ENCODE measurements around the gene CEP120. TPM values are rescaled to one million over a fixed set of nuclear protein-coding genes. Genes with fewer than 3 reads are reported as not detected.
"Not testable (repeated sequence)": the region's sequence is repeated elsewhere in the genome, so short reads cannot be mapped to it uniquely, and the experiment has no call there.

Gene CEP120
- total RNA-seq, 2 donors from 2014 or later, result 35.8 to 41.0 TPM

DNA sequence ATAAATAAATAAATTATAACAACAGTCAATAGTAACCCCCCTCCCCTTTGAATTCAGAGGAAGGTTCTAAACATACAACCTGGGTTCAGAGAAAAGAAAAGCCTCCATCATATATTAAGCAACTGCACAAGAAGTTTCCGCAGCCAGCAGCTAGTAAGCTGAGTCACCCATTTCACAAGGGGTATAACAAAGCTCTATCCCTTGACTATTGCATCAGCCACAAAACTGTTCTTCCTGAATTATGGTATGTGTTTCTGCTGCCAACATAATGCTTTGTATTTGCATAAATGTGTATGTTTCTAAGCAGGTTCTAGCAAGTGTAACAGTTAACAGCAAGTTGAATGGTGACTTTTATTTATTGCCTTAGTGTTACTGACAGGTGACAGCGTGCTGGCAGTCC, 6.8 kb upstream of the CEP120 start:
- peak overlapping the region; percentile 56 for H3K4me3 Mint-ChIP-seq

DNA sequence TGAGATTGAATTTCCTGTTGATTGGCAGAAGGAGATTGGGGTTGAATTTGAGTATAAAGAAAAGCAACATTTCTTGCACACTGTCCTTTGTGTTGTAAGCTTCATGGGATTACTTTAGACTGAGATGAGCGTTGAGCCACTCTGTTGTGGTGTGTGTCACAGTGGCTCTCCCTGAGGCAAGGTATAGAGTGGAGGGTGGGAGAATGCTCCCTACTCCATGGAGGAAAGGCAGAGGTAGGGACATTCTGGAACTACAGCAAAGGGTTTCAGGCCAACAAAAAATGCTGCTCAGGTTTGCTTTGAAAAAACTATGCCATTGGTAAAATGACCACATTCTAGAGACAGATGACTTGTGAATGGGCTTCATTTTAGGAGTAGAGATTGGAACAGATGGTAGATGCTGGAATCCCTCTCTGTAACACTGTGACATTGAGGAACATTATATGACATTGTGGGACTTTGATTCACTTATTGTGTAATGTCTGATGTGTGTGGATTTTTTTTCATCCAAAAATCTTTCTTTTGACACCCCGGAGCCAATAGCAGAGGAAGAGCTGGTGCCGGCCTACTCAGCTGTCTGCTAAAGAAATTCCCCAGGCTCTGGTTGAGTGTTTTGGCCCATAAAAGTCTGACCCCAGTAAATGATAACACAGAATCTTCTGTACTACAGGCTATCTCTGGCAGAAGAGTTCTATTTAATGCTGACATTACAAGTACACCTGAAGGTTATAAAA, 6.2 kb upstream of the CEP120 start:
- Mint-ChIP-seq H3K27me3 (peaks cover 10 to 13% of the 10 kb centered on the region in 2 donors), H3K4me3 (peak overlapping the region; percentile 2), H3K27ac (peak overlapping the region; percentile 50 to 85), H3K9me3 (no peaks in the 10 kb centered on the region), H3K36me3 (no peaks in the 10 kb centered on the region), H3K4me1 (ENCODE audit: low read depth in 2 of 2) (peaks cover 2 to 15% of the 10 kb centered on the region in 2 donors)
- peak; percentile 41 to 47 for ATAC-seq
- DNase-seq (ENCODE audit: low spot score), result no peak

More for the DNA sequence above, 6.8 kb upstream of the CEP120 start:
- Mint-ChIP-seq H3K27me3 (peaks cover 10 to 19% of the 10 kb centered on the region in 2 donors), H3K9me3 (no peaks in the 10 kb centered on the region), H3K4me1 (ENCODE audit: low read depth in 2 of 2) (peaks cover 0 to 14% of the 10 kb centered on the region in 2 donors), H3K36me3 (no peaks in the 10 kb centered on the region), H3K27ac (peak overlapping the region; percentile 50 to 85)
- no peak for DNase-seq (ENCODE audit: low spot score)
- ATAC-seq, result peak; percentile 85 to 91

GRCh38 chr5:123428521-123429220, 5.5 kb upstream of the CEP120 start:
- DNase-seq (ENCODE audit: low spot score) (no peak), ATAC-seq (no peak)
- Mint-ChIP-seq H3K27me3 (peaks cover 10% of the 10 kb centered on the region in 2 donors), H3K27ac (peak overlapping the region; percentile 50 to 85), H3K9me3 (no peaks in the 10 kb centered on the region), H3K36me3 (peaks cover 4% of the 10 kb centered on the region), H3K4me3 (no peak overlapping the region), H3K4me1 (ENCODE audit: low read depth in 2 of 2) (peaks cover 9 to 19% of the 10 kb centered on the region in 2 donors)

GRCh38 chr5:123427281-123427680, 4.1 kb upstream of the CEP120 start:
- Mint-ChIP-seq H3K27me3 (peaks cover 5 to 10% of the 10 kb centered on the region in 2 donors), H3K4me3 (no peak overlapping the region), H3K4me1 (ENCODE audit: low read depth in 2 of 2) (peaks cover 10 to 20% of the 10 kb centered on the region in 2 donors), H3K36me3 (peaks cover 4% of the 10 kb centered on the region), H3K27ac (no peak overlapping the region), H3K9me3 (no peaks in the 10 kb centered on the region)
- DNase-seq (ENCODE audit: low spot score), result no peak
- ATAC-seq, result no peak

DNA sequence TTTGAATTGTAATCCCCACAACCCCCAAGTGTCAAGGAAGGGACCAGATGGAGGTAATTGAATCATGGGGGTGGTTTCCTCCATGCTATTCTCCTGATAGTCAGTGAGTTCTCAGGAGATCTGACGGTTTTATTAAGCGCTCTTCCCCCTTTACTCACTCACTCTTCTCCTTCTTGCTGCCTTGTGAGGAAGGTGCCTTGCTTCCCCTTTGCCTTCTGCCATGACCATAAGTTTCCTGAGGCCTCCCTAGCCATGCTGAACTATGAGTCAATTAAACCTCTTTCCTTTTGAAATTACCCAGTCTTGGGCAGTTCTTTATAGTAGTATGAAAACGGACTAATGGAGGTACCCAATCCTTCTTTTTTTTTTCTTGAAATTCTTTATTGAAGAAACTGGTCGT, 2.2 kb upstream of the CEP120 start:
- Mint-ChIP-seq H3K4me1 (ENCODE audit: low read depth in 2 of 2) (peaks cover 12 to 21% of the 10 kb centered on the region in 2 donors), H3K9me3 (no peaks in the 10 kb centered on the region), H3K4me3 (peak overlapping the region; percentile 25), H3K27ac (peak overlapping the region; percentile 18 to 56), H3K36me3 (peaks cover 4% of the 10 kb centered on the region), H3K27me3 (no peaks in the 10 kb centered on the region)
- ATAC-seq (no peak), DNase-seq (ENCODE audit: low spot score) (no peak)

DNA sequence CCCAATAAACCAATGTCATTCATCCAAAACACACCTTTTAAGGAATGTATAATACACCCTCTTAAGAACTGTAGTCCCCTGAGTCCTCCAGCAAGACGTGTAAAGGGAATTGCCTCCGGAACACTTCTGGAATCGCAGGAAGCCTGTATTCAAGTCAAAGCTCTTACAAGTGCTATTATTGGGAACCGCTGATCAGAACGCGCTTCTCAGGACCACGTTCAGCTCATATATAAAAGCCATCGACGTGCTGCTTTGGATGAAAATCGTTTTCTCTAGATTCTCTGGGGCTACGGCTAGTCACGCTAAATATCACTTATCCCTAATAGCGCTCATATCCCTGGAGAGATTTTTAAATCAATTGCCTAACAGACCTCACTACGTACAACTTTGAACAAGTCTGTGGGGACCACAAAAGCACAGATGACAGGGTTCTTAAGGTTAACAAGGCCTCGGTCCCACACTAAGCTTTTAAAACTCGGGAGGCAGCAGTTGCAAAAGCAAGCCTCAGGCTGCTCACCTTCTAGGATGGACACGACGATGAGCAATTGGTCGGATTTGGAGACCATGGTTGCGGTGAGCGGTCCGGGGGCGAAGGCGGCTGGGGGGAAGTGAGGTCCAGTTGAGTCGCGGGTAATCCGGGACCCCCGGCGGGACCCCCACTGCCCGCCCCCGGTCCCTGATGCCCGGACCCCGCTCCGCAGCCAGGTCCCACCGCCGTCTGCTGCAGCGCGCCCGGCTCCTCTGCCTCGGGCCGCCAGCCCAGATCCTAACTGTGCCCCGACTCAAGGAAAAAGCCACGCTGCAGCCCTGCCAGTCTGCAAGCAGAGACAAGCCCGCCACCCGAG, 548 bp downstream of the CEP120 start:
- Mint-ChIP-seq H3K4me1 (ENCODE audit: low read depth in 2 of 2) (peaks cover 19 to 22% of the 10 kb centered on the region in 2 donors), H3K27me3 (no peaks in the 10 kb centered on the region), H3K4me3 (no peak overlapping the region), H3K27ac (no peak overlapping the region), H3K36me3 (peaks cover 4% of the 10 kb centered on the region), H3K9me3 (no peaks in the 10 kb centered on the region)
- no peak for DNase-seq (ENCODE audit: low spot score)
- peak; percentile 1 to 22 for ATAC-seq

GRCh38 chr5:123421773-123422172, 1.4 kb downstream of the CEP120 start:
- peaks cover 19 to 22% of the 10 kb centered on the region in 2 donors for H3K4me1 Mint-ChIP-seq (ENCODE audit: low read depth in 2 of 2)
- no peak overlapping the region for H3K4me3 Mint-ChIP-seq
- no peak overlapping the region for H3K27ac Mint-ChIP-seq
- no peaks in the 10 kb centered on the region for H3K9me3 Mint-ChIP-seq
- ATAC-seq (no peak), DNase-seq (ENCODE audit: low spot score) (no peak)
- H3K36me3 Mint-ChIP-seq, result peaks cover 4% of the 10 kb centered on the region
- no peaks in the 10 kb centered on the region for H3K27me3 Mint-ChIP-seq

DNA sequence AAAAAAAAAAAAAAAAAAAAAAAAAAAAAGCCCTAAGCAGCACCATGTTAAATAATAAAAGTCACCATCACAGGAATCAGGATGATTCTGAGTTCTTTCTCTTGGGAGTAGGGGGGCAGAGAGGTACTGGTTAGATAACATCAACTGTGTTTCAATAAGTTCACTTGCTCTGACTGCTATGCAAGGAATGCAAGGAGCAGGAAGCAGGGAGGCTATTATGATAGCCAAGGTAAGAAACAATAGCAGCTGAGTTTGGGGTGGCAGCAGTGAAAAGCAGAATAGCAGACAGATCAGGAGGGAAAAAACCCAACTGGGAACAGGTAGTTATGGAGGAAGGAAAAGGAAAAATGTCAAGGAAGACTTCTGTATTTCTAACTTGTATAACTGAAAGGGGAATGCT, 8.2 kb downstream of the CEP120 start:
- Mint-ChIP-seq H3K36me3 (peaks cover 12% of the 10 kb centered on the region), H3K4me1 (ENCODE audit: low read depth in 2 of 2) (peaks cover 6 to 11% of the 10 kb centered on the region in 2 donors), H3K9me3 (no peaks in the 10 kb centered on the region), H3K27me3 (no peaks in the 10 kb centered on the region), H3K4me3 (no peak overlapping the region), H3K27ac (no peak overlapping the region)
- ATAC-seq (no peak), DNase-seq (ENCODE audit: low spot score) (no peak)

GRCh38 chr5:123412206-123412605, 11.0 kb downstream of the CEP120 start:
- no peak for ATAC-seq
- no peaks in the 10 kb centered on the region for H3K27me3 Mint-ChIP-seq
- H3K4me3 Mint-ChIP-seq, result no peak overlapping the region
- H3K9me3 Mint-ChIP-seq, result no peaks in the 10 kb centered on the region
- peaks cover 4 to 9% of the 10 kb centered on the region in 2 donors for H3K4me1 Mint-ChIP-seq (ENCODE audit: low read depth in 2 of 2)
- no peak for DNase-seq (ENCODE audit: low spot score)
- H3K27ac Mint-ChIP-seq, result no peak overlapping the region
- H3K36me3 Mint-ChIP-seq, result peaks cover 12% of the 10 kb centered on the region

DNA sequence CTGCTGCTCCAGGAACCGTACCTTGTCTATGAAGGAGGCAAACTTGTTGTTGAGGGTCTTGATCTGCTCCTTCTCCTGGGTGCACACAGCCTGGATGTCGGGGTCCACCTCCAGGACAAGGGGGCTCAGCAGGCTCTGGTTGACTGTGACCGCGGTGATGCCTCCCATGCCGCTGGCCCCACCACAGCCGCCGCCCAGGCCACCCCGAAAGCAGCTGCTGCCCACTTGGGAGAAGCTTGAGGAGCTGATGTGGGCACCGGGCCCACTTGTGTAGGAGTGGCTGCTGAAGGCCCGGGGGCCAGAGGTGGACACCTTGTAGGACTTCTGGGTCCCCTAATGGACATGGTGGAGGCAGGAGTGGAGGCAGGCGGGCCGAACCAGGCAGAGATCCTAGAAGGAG, 21.2 kb downstream of the CEP120 start:
- H3K4me3 Mint-ChIP-seq; DNase-seq (ENCODE audit: low spot score); ATAC-seq; H3K27me3 Mint-ChIP-seq; H3K27ac Mint-ChIP-seq; H3K9me3 Mint-ChIP-seq: not testable (repeated sequence)
- Mint-ChIP-seq H3K36me3 (peaks cover 28% of the 10 kb centered on the region), H3K4me1 (ENCODE audit: low read depth in 2 of 2) (peaks cover 8 to 14% of the 10 kb centered on the region in 2 donors)

DNA sequence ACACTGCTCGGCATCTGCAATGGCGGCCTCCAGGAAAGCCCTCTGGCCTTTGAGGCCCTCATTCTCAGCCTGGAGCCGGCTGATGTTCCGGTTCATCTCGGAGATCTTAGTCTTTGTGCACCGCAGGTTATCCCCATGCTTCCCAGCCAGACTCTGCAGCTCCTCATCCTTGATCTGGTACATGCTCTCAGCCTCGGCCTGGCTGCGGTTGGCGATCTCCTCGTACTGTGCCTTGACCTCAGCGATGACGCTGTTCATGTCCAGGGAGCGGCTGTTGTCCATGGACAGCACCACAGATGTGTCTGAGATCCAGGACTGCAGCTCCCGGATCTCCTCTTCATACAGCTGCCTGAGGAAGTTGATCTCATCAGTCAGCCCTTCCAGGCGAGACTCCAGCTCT, 21.9 kb downstream of the CEP120 start:
- DNase-seq (ENCODE audit: low spot score) (no peak), ATAC-seq (no peak)
- Mint-ChIP-seq H3K27me3 (no peaks in the 10 kb centered on the region), H3K4me3 (no peak overlapping the region), H3K27ac (no peak overlapping the region), H3K9me3 (no peaks in the 10 kb centered on the region), H3K4me1 (ENCODE audit: low read depth in 2 of 2) (peaks cover 7 to 14% of the 10 kb centered on the region in 2 donors), H3K36me3 (peaks cover 34% of the 10 kb centered on the region)

DNA sequence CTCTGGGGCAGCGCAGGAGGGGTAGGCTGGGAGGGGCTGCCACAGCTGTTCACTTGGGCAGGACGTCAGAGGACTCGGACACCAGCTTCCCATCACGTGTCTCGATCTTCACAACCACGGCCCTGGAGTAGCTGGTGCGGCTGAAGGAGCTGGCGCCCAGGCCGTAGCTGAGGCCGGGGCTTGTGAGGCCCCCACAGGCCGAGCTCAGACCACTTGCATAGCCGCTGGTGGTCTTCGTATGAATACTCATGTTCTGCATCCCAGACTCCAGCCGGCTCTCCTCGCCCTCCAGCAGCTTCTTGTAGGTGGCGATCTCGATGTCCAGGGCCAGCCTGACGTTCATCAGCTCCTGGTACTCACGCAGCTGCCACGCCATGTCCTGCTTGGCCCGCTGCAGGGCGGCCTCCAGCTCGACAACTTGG, 22.3 kb downstream of the CEP120 start:
- not testable (repeated sequence) for ATAC-seq; DNase-seq (ENCODE audit: low spot score); H3K4me3 Mint-ChIP-seq; H3K27me3 Mint-ChIP-seq; H3K27ac Mint-ChIP-seq; H3K4me1 Mint-ChIP-seq (ENCODE audit: low read depth in 2 of 2); H3K9me3 Mint-ChIP-seq
- H3K36me3 Mint-ChIP-seq, result peaks cover 30% of the 10 kb centered on the region

DNA sequence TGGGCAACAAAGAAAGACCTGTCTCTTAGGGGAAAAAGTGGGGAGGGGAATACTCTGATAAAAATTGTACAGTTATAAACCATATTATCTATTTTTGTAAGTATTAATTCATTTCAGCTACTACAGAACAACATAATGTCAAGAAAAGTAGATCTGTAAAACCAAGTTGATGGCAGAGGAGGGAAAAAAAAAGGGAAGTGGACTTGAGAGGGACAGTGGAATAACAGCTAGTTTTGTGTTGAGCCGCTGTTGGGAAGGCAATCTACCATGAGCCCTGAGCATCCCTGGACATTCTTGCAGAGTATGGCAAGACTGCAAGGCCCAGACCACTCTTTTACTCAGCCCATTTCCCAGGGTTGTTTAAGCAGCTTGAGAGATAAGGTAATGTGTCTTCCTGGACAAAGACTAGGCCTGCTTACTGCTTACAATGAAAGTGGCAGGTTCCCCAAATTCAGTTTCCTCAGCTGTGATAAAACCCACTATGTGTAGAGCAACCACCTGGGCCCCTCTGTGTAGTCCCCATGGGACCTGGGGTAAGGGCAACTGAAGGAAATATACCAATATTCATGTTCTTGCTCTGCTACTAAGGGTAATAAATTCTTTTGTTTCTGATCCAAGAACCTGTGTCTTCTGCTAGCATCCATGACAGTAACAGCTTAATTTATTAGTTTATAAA, 25.0 kb downstream of the CEP120 start:
- Mint-ChIP-seq H3K4me3 (no peak overlapping the region), H3K9me3 (no peaks in the 10 kb centered on the region), H3K4me1 (ENCODE audit: low read depth in 2 of 2) (peaks cover 0 to 7% of the 10 kb centered on the region in 2 donors), H3K36me3 (peaks cover 18% of the 10 kb centered on the region), H3K27ac (no peak overlapping the region), H3K27me3 (no peaks in the 10 kb centered on the region)
- ATAC-seq (no peak), DNase-seq (ENCODE audit: low spot score) (no peak)

Measured in natural killer cell treated with Interleukin-12 subunit alpha and Interleukin-12 subunit beta and Interleukin-15 and Interleukin-18, amount 100 ng/mL, for 72 hours (primary cell).